NCI-H1436 treated with DMSO at 0.1 percent for 48 hours (cell line): ENCODE data around the gene PTPRK.
"Not testable (repeated sequence)": the region's sequence is repeated elsewhere in the genome, so short reads cannot be mapped to it uniquely, and the experiment has no call there.

Experiments used
- DNase-seq: peaks from one replicate; lab custom pipeline; 2025; lab: John Stamatoyannopoulos, UW

PTPRK gene

DNA sequence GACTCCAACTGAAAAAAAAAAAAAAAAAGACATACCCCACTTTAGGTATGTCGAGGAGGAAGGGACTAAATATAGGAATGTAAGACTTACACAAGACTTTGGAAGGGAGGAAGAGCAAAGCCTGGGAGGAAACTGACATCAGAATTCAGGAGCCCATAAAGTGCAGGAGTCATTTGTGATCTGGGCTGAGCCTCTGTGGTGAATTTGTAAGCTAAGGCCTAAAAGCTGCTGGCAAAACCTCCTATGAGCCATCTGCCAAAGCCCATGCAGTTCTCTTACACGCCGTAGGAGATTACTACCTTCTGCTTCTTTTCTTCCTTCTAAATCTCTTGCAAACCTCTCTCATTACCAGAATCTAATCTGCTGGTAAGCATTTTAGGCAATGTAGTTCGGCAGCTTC lies 567.6 kb downstream of the PTPRK start:
- DNase-seq = no peak

DNA sequence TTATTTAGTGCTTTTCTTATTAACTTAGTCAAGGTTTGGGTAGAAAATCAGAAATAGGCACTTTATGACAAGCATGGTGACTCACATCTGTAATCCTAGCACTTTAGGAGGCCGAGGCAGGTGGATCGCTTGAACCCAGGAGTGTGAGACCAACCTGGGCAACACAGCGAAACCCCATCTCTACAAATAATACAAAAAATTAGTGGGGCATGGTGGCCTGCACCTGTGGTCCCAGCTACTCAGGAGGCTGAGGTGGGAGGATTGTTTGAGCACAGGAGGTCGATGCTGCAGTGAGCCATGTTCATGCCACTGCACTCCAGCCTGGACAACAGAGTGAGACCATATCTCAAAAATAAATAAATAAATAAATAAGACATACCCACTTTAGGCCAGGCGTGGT lies 568.2 kb downstream of the PTPRK start:
- no peak for DNase-seq

DNA sequence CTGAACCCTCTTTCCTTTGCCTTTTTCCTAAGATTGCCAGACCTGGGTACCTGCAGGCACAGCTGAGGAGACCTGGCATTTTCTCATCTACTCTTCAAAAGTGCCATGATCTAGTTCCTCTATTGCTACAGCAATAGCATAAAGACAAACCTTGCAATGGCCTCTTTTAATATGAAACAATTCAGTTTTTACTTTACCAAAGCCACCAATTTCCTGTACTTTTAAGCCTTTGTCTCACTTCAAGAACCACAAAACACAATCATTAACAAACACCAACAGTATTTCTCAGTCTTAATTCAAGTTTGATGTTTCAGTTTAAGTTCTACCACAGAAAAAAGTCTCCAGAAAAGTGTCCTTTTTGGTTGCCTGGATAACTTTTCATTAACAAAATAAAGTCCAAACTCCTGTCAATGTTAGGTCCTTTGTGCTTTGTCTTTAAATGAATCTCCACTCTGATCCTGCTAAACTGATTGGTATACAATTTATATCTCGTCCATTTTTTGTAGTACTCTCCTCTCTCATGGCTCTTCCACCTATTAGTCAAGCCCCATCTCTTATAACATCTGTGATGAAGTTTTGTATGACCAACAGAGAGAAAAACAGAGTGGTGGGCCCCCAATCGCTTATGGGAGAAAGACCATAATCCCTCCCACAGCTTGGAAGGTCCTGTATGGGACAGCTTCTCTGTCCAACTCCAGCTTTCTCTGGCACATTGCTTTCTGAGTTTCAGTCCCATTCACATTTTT lies 569.1 kb downstream of the PTPRK start:
- no peak for DNase-seq

DNA sequence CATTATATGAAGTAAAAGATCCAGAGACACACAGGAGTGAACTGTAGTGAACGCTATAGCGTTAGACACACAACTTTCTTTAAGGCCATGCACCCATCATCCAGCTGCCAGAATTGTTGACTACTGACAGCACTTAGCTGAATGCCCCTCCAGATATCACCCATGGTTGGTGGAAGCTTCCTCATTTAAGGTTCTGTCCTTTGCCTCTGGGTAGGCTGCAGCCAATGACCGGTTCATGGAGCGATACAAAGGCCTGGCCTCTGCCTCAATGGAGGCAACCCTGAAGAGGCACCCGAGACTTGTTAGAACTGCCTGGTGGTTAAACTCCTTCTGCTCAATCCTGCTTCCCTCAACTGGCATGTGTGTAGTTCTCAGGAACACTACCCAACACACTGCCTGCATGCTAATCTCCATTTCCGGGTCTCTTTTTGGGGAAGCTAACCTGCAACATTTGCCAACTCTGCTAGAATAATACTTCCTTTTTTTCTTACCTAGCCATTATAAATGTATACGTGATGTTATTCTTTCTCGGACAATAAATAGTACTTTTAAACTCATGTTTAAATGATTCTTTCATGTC lies 569.7 kb downstream of the PTPRK start:
- no peak for DNase-seq

DNA sequence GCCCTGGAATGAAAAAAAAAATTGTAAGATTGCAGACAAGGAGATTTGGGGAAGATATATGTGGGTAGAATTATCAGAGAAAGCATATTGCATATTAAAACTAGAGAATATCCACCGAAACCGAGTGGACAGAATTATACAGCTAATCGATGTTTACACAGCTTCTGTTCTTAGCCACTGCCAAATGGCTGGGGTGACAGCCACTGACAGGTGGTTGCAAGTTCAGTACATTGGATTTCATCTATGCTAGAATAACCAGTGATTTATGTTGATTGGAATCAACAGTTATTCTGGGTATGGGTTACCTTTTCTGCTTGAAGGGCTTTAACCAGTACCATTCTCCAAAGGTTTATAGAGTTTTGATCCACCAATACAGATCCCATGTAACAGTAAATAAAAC lies 571.1 kb downstream of the PTPRK start:
- no peak for DNase-seq

DNA sequence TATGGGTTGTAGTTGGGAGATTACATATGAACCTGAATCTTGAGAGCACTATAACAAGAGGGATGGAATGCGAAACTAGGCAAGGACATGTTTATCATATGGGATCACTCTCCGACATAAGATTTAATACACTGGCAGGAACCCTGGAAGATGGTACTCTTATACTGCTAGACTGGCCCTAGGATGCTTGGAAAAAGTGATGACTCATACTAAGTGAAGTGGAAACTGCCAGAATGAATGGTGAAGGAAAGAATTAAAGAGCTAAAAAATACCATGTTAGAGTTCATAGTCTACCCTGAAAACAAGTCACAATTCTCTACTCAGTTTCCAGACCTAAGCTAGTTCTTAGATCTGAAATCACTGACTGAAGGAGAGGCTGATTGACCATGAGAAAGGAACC lies 574.0 kb downstream of the PTPRK start:
- DNase-seq = no peak

DNA sequence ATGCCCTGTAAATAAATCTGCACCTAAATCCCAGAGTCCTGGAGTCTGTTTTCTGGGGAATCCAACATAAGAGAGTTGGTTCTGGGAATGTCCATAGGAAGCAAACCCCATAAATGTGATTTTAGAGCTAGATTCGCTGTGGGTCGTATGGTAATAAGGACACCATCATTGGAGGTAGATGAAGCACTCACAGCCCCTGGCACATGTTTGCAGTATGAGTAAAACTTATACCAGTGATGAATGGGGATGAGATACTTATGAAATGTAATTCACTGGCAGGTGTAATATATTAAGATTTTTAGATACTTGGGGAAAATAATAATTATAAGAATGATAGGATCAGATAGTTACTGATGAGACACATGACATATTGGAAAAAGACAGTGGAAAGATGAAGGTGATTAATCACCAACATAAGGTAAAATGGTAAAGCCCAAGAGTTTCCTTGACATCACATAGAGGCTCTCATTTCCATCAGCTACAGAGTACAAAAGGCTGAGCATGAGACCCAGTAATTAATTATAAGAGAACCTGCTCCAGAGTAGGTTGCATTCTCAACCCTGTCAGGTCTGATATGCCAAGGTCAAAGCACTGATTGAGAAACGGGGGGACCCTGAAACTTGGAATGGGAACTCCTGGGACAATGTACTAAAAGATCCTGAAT lies 574.8 kb downstream of the PTPRK start:
- no peak for DNase-seq

DNA sequence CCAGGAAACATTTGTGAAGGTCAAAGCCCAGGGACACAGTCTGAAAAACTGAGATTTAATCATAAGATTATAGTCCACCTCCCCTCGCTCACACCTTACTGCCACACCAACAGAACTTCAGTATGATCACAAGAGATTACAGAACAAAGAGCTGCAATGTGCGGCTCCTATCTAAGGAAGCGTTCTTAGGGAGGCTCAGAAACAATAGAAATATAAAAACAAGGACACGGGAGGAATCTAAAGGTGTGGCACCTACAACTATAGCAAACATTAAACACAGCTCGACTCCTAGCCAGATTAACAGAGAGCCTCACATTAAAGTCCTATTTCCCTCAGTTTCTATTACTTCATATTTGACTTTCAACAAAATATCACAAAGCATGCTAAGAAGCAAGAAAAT lies 579.2 kb downstream of the PTPRK start:
- DNase-seq = no peak

DNA sequence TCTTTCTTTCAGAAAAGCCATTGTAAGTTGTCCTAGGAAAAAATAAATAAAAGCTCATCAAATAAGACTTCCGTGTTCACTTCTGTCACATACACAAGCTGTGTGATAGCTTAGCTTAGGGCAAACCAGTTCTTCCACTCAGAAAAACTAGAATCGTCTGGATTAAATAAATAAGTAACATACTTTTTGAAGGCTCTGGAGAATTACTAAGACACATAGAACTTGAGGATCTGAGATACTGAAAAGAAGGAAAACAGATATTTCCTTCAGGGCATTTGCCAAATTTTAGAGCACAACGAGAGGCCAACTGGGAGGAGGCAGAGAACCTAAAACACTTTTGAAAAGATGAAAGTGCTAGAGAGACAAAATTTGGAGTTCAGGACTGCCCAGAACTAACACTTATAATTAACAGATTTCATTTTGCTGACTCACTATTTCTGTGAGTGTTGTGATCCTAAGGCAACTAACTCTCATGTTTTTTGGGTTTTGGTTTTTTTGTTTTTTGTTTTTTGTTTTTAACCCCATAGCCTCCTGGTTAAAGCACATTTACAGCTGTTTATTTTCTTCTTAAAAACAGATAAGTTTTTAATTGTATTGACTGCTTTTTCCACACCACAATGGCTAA lies 580.8 kb downstream of the PTPRK start:
- DNase-seq = no peak

DNA sequence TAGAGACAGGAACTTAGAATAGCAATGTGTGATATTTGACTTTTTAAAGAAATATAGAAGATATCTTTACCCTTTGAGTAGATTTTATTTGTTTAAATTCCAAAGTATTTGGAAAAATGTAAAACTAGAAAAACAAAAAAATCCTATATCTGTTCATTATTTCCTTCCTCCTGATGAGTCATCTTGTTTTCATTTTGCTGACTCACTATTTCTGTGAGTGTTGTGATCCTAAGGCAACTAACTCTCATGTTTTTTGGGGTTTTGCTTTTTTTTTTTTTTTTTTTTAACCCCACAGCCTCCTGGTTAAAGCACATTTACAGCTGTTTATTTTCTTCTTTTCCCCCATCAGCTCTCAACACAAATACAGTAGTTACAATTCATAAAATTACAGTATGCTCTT lies 581.7 kb downstream of the PTPRK start:
- no peak for DNase-seq

DNA sequence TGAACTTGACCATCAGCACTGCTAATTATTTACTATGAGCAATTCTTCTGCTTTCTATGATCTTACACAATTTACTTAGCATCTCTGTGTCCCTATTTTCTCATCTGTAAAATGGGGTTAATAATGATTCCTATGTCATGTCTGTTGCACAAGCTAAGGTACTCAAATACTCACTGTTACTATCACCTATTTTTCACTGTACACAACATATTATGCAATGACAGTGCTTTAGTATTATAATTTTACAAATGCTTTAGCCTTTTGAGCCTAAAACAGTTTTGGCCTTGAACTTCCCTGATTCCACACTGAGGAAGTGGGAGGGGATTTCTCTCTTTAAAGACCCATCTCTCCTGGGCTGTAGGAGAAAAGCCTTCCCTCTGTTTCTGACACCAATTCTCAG lies 582.7 kb downstream of the PTPRK start:
- DNase-seq = no peak

DNA sequence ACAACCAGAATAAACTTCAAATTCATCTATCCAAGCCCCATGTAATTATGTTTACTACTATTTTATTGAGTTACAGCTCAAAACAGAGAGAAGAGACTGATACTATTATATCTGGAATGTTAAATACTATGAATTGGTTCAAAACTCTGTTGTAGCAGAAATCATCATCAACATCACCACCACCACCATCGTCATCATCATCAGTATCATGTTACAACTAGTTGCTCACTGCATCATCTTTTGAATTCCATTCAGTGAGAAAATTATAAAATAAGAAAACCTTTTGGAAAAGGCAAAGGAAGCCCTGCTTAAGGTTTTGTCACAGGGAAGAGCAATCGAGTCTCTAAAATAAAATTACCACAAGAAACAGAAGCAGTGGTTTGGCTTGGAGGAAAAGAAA lies 583.3 kb downstream of the PTPRK start:
- DNase-seq = no peak

DNA sequence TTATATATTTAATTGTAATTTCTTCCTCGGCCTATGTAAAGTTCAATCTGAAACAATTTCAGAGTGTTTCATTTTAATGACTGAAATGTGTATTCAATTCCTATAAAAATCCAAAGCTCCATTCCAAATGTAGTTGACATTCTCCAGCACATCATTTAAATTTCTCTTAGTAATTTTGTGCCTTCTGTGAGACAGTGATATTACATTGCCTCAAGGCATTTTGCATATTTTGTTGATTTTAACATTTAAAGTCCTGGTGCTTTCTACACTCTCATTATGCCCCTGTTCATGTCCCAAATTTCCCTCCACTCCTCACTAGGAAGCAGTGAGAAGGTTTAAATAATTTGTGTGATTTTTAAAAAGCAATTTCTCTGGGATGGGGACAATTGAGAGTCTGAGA lies 585.4 kb downstream of the PTPRK start:
- DNase-seq = no peak

DNA sequence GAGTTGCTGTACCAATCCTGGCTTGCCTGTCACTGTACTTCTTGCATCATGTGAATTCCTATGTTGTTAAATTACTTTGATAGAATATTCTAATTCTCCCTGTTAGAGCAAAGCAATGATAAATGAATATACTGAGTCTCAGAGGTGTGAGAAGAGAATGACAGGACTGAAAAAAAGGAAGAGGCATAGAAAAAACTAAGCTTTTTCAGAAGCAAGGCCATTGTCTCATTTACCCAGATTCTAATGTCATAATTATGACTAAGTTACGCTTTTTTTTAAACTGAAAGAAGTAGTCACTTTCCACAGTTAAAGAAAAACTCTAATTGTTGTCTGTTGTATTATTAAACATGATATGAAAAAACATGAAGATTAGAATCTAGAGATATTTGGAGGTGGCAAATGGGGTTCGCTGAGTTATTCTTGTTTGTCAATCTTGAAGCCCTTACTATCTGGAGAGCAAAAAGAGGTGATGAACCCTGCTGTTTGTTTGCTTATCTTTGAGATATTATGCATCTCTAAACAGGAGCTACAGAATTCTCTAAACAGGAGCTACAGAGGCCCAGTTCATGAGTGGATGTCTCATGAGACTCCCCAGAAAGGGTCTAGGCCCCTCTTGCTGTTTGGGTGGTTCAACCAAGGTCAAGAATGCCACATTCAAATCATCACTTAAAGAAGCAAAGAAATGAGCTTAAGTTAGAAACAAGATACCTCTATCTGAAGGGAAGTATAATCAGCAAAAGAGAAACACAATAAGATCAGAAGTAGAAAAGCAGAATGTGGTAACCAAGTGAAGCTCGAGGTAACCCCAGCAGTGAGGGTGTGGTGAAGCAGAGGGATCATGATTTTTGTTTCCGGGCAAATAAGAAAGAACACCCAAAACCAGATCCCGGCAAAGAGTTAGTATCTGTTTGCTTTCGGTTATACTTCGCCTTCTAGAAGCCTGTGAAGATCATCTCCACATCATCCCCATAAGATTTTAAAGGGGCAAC lies 586.3 kb downstream of the PTPRK start:
- DNase-seq = no peak

DNA sequence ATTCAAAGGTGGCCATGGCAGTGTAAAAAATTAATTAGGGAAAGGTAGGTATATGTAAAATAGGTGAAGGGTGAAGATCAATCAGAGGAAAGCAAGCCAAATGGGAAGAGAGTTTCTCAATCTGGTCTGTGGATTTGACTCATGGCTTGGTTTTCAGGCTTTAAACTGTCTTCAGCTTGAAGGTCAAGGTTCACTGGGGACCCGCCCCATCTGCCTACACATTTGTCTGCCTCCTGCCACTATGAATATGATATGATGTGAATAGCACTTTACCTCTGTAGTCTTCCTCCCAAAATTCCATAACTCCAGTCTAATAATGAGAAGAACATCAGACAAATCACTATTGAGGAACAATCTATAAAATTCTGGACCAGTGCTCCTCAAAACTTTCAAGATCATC lies 587.3 kb downstream of the PTPRK start:
- no peak for DNase-seq

DNA sequence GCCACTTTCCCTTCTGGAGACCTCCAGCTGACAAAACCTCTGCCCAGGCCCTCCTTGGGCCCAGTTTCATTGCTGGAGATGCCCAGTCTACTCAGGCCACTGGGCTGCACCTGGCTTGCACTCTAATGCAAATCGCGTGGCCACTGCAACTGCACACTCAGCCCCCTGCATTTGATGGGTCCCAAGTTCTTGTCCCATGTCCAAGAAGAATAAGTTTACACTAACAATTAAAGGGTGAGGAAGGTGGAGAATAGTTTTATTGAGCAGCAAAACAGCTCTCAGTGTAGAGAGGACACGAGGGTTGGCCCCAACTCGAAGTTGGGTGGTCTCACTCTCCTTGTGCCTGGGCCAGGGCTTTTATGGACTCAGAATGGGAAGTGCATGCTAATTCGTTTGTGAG lies 587.7 kb downstream of the PTPRK start:
- no peak for DNase-seq

DNA sequence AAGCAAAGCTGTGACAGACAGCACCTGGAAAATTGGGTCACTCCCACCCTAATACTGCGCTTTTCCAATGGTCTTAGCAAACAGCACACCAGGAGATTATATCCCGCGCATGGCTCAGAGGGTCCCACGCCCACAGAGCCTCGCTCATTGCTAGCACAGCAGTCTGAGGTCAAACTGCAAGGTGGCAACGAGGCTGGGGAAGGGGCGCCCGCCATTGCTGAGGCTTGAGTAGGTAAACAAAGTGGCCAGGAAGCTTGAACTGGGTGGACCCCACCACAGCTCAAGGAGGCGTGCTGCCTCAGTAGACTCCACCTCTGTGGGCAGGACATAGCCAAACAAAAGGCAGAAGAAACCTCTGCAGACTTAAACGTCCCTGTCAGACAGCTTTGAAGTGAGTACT lies 594.0 kb downstream of the PTPRK start:
- DNase-seq = not testable (repeated sequence)

DNA sequence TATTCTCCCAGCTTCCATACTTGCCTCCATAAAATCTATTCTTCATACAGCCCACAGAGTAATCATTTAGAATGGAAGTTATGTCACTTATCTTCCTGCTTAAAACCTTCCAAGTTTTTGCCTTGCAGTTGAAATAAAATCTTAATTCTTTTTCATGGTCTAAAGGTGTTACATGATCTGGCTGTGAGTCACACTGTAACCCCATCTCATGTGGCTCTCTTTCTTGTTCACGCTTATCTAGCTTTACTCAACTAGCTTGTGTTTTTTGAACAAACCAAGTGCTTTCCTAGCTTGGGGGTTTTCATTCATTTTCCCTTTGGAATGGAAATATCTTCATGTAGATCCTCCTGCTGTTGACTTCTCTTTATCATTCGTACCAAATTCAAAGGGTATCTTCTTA lies 596.0 kb downstream of the PTPRK start:
- no peak for DNase-seq

DNA sequence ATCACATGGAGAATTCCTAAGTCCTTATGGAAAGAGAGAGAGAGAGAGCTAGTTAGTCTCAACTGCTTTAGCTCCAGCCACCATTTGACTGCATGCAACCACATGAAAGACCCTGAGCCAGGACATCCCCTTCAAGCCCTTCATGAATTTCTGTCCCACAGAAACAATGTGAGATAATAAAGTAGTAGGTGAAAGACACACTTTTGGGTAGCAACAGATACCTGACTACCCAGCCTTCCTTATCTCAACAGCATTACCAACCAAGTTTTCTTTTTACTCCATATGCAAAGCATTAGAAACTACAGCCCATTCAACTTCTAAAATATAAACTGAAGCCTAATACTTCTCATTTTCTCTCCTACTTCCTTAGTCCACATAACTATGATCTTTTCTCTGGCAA lies 596.4 kb downstream of the PTPRK start:
- no peak for DNase-seq

DNA sequence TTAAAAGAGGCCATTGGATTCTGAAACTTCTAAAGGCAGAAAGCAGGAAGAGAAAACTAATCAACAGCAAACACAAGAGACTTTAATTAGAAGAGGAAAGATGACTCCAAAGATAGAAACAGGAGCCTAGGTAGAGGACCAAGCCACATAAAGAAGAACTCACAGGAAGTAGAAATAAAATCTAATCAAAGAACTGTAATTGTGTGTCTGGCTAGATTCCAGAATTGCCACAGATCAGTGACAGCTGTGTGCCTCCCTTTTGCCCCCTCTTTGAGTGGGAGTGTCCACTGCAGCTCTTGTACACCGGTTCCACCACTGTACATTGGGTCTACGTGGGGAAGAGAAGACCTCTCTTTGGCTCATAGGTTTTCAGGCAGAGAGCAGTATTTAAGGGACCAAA lies 597.3 kb downstream of the PTPRK start:
- no peak for DNase-seq

DNA sequence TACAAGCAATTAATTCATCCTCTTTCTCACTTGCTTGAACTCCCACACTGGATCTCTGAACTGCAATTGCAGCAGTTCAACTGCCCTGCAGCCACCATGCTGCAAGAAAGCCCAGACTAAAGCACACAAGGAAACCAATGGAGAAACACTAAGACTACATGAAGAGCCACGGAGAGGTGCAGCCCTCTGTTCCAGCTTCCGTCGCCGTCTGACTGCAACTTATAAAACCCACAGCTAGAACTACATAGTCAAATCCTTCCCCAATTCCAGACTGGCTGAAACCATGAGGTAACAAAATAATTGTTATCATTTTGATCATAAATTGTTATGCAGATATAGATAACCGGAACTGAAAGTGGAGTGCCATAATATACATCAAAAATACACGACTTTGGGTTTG lies 598.4 kb downstream of the PTPRK start:
- DNase-seq = no peak

DNA sequence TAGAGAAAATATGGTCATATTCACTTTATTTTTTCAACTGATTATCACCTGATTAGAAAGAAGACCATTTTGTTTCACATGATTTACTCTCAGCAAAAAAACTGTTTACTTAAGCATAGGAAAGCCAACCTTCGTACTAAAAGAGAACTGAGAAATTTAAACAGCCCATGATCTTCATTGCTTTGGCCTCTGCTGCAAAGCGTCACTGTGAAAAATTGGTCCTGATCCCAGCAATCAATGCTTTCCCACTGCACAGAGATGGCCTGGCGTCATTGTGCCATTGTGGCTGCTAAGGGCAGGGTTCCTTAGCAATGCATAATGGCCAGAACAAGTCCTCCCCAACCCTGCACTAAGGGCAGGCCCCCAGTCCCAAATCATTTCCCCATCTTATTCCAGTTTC lies 599.6 kb downstream of the PTPRK start:
- no peak for DNase-seq
